OCI-LY1 (cell line): ENCODE results near the gene LHFPL2.

Source experiments
- H2AFZ ChIP-seq: fragments of 200-600 bp; sonication (generic), shearing (Covaris generic); 2 replicates; pipeline ENCODE4 v1.6.0; 2014; ENCODE audit warnings: antibody characterized with exemption, mild to moderate bottlenecking, low read length
- H3F3A ChIP-seq: fragments of 200-600 bp; sonication (generic), shearing (Covaris generic); 2 replicates; pipeline ENCODE4 v1.6.0; 2014; ENCODE audit warnings: mild to moderate bottlenecking, antibody characterized with exemption, low read length, moderate library complexity; ENCODE audit not compliant: insufficient read depth
- H3K27ac ChIP-seq: fragments of 200-600 bp; sonication (generic); 2 replicates; pipeline ENCODE4 v1.5.1; 2014; ENCODE audit warnings: low read length, mixed run types, mild to moderate bottlenecking, low read depth; ENCODE audit not compliant: poor library complexity, severe bottlenecking
- H3K27me3 ChIP-seq: fragments of 200-600 bp; sonication (generic); 2 replicates; pipeline ENCODE4 v1.6.0; 2014; ENCODE audit warnings: antibody characterized with exemption, mild to moderate bottlenecking, low read length, moderate library complexity; ENCODE audit not compliant: insufficient read depth
- H3K36me3 ChIP-seq: fragments of 200-600 bp; sonication (generic); 2 replicates; pipeline ENCODE4 v1.6.1; 2014; ENCODE audit warnings: mild to moderate bottlenecking, antibody characterized with exemption, low read length, moderate library complexity, mixed read lengths; ENCODE audit not compliant: insufficient read depth
- H3K4me1 ChIP-seq: fragments of 200-600 bp; sonication (generic); 2 replicates; pipeline ENCODE4 v1.5.1; 2014; ENCODE audit warnings: mild to moderate bottlenecking, low read length, moderate library complexity; ENCODE audit not compliant: insufficient read depth, severe bottlenecking
- H3K4me2 ChIP-seq: fragments of 200-600 bp; sonication (generic), shearing (Covaris generic); 2 replicates; pipeline ENCODE4 v1.6.1; 2014; ENCODE audit warnings: low read length
- H3K4me3 ChIP-seq: fragments of 200-600 bp; sonication (generic); 2 replicates; pipeline ENCODE4 v1.5.1; 2014; ENCODE audit warnings: low read length, low read depth, mild to moderate bottlenecking, mixed read lengths; ENCODE audit not compliant: poor library complexity, severe bottlenecking
- H3K79me2 ChIP-seq: fragments of 200-600 bp; shearing (Covaris generic); 2 replicates; pipeline ENCODE4 v1.6.1; 2016; ENCODE audit warnings: mixed run types, low read length, mixed read lengths; ENCODE audit not compliant: insufficient read depth
- H3K9ac ChIP-seq: fragments of 200-600 bp; sonication (generic), shearing (Covaris generic); 2 replicates; pipeline ENCODE4 v1.6.1; 2014; ENCODE audit warnings: mild to moderate bottlenecking, low read length, mixed read lengths
- H3K9me2 ChIP-seq: fragments of 200-600 bp; sonication (generic), shearing (Covaris generic); 2 replicates; pipeline ENCODE4 v1.6.1; 2014; ENCODE audit warnings: low read depth, mild to moderate bottlenecking, low read length, mixed read lengths
- H3K9me3 ChIP-seq: fragments of 200-600 bp; shearing (Covaris generic); 2 replicates; pipeline ENCODE4 v1.6.1; 2014; ENCODE audit warnings: low read length, mixed read lengths
- H4K20me1 ChIP-seq: fragments of 200-600 bp; sonication (generic), shearing (Covaris generic); 2 replicates; pipeline ENCODE4 v1.6.0; 2016; ENCODE audit warnings: mild to moderate bottlenecking, low read length; ENCODE audit not compliant: insufficient read depth
- CTCF ChIP-seq: fragments of 200-600 bp; sonication (generic), shearing (Covaris generic); IDR thresholded peaks from 2 replicates; pipeline ENCODE4 v1.5.1; 2017; ENCODE audit warnings: mild to moderate bottlenecking, antibody characterized with exemption, low read length, moderate library complexity, mixed read lengths
- EZH2 ChIP-seq: fragments of 200-600 bp; sonication (generic), shearing (Covaris generic); IDR thresholded peaks from 2 replicates; pipeline ENCODE4 v1.8.0; 2017; ENCODE audit warnings: borderline replicate concordance, mixed run types, mild to moderate bottlenecking, antibody characterized with exemption, low read length, moderate library complexity, mixed read lengths

Gene LHFPL2

DNA sequence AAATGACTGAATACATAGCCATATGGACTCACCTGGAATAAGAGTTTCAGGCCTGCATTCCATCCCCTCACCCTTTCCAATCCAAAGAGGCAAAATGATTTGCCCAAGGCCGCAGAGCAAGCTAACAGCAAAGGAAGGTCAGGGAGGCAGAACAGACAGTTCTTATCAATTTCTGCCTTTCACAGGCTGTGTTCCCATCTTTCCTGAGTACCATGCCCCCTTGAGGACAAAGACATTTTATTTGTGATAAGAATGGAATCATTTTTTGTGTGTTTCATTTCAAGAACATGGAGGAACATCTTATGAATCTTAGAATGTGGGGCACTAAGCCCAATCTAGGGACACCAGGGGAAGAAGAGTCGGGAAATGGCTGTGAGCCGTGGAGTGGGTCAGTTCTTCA is 13.9 kb downstream of the LHFPL2 start:
- TF ChIP-seq EZH2 (no peak), CTCF (peak; percentile 31; the same call in 1 of the 2 replicates)
- Histone ChIP-seq H3K79me2 (peaks cover 36% of the 10 kb centered on the region), H2AFZ (no peak overlapping the region), H3K9me2 (no peaks in the 10 kb centered on the region), H3K9ac (no peak overlapping the region), H3K4me3 (no peak overlapping the region), H3K4me1 (peaks cover 29% of the 10 kb centered on the region), H4K20me1 (no peaks in the 10 kb centered on the region), H3K27me3 (no peaks in the 10 kb centered on the region), H3K4me2 (peak overlapping the region; percentile 9; the same call in 1 of the 2 replicates), H3F3A (no peaks in the 10 kb centered on the region), H3K27ac (peak overlapping the region; percentile 29), H3K9me3 (no peaks in the 10 kb centered on the region), H3K36me3 (peaks cover 63% of the 10 kb centered on the region)

DNA sequence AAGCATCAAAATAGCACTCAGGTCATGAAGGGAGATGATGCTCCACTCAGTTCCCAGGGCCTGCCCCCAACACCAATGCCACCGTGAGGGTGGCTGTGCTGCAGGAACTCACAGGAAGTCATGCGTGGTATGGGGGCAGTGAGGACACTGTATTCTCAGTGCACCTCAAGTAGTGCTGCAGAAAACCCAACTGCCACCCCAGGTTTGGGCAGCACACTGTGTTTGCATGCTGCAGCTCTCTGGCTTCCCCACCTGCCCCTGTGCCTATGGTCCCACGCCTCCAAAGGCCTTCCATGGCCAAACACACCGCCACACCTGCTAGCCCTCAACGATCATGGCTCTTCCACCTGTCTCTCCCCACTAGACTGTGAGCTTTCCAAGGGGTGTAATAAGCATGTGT is 14.3 kb downstream of the LHFPL2 start:
- H3K9ac ChIP-seq: no peak overlapping the region

GRCh38 chr5:78633700-78634099 is 14.9 kb downstream of the LHFPL2 start:
- no peak for TF ChIP-seq CTCF
- no peak for TF ChIP-seq EZH2
- Histone ChIP-seq H3K27ac (peak overlapping the region; percentile 29), H3K9me2 (no peaks in the 10 kb centered on the region), H3K4me2 (no peak overlapping the region), H3K27me3 (no peaks in the 10 kb centered on the region), H3K4me3 (no peak overlapping the region), H3K9ac (no peak overlapping the region), H2AFZ (no peak overlapping the region), H3K4me1 (peaks cover 21% of the 10 kb centered on the region), H3K9me3 (no peaks in the 10 kb centered on the region), H3K36me3 (peaks cover 70% of the 10 kb centered on the region), H3K79me2 (peaks cover 27% of the 10 kb centered on the region), H4K20me1 (no peaks in the 10 kb centered on the region), H3F3A (no peaks in the 10 kb centered on the region)

More for the DNA sequence above, 14.3 kb downstream of the LHFPL2 start:
- no peak for TF ChIP-seq EZH2
- TF ChIP-seq CTCF: no peak
- Histone ChIP-seq H3K9me2 (no peaks in the 10 kb centered on the region), H3K36me3 (peaks cover 65% of the 10 kb centered on the region), H3K27ac (peak overlapping the region; percentile 29), H2AFZ (no peak overlapping the region), H3K4me3 (no peak overlapping the region), H3F3A (no peaks in the 10 kb centered on the region), H4K20me1 (no peaks in the 10 kb centered on the region), H3K79me2 (peaks cover 32% of the 10 kb centered on the region), H3K9me3 (no peaks in the 10 kb centered on the region), H3K27me3 (no peaks in the 10 kb centered on the region), H3K4me2 (peak overlapping the region; percentile 9; the same call in 1 of the 2 replicates), H3K4me1 (peaks cover 25% of the 10 kb centered on the region)
